ENCODE measurements around the gene SPECC1L.

The SPECC1L gene

DNA sequence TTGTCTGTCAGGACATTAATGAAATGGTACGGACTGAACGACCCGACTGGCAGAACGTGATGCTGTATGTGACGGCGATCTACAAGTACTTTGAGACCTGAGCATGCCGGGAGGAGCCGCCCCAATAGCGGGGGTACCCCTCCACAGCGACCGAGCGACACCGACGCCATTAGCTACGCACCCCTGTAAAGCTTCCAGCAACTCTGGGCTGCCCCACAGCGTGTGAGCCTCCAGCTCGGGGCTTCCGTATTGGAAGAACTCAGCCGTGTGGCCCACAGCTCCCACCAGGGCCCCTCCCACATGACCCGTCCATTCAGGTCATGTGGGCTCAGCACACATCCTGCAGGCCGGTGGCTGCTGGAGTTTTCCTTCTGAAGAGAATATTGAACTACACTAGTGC lies 143.9 kb downstream of the SPECC1L start:
- Mint-ChIP-seq H3K27ac (no peak overlapping the region), H3K27me3 (no peaks in the 10 kb centered on the region), H3K4me3 (no peak overlapping the region), H3K36me3 (peaks cover 4% of the 10 kb centered on the region), H3K9me3 (no peaks in the 10 kb centered on the region), H3K4me1 (peaks cover 8% of the 10 kb centered on the region)
- no peak for DNase-seq
- CTCF ChIA-PET, result no interaction called here

DNA sequence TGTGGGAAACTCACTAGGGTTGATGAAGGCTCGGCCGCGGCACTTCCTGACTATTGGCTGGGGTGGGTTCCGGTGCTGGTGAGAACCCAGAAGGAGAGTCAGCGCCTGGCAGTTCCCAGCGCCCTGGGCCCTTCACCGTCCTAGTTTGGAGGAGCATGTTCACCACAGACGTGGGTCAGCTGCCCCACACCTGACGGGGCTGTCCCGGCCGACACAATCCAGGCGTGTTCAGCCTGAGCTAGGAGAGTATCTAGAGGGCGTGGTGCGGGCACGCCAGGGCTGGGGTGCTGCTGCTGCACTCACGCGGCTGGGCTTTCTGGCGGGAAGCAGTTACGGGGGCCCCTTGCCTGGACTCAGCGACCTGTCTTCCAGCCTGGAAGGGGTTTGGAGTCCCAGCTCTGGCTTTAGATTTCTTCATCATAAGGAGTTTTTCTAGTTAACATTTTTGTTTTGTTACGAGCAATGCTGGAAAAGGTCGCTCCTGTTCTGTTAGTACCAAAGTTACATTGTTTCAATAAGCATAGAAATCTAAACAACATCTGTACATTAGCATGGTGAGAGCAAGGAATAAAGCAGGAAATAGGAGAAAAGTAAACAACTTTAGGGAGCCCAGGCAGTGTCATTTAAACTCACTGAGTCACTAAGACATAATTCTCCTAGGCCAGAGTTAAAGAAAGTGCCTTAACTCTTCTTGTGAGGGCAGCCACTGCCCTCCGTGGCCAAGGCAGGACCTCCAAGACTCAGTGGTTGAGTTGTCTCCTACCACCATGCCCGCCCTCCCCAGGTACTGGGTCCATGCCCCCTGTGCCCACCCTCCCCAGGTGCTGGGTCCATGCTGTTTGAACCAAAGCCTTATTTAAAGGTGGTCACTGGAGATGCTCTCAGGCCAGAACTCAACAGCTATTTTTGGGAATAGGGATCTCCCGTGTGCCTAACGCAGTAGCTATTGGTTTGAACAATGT lies 144.6 kb downstream of the SPECC1L start:
- CTCF ChIA-PET, result interaction anchor here (1.4 kb wide), 1 partner anchor 107 kb away, joined by 4 read pairs; no protein-coding TSS in a partner anchor
- Mint-ChIP-seq H3K36me3 (peaks cover 4% of the 10 kb centered on the region), H3K4me1 (peaks cover 4% of the 10 kb centered on the region), H3K27me3 (no peaks in the 10 kb centered on the region), H3K27ac (peak overlapping the region; percentile 14), H3K9me3 (no peaks in the 10 kb centered on the region), H3K4me3 (no peak overlapping the region)
- DNase-seq, result no peak

DNA sequence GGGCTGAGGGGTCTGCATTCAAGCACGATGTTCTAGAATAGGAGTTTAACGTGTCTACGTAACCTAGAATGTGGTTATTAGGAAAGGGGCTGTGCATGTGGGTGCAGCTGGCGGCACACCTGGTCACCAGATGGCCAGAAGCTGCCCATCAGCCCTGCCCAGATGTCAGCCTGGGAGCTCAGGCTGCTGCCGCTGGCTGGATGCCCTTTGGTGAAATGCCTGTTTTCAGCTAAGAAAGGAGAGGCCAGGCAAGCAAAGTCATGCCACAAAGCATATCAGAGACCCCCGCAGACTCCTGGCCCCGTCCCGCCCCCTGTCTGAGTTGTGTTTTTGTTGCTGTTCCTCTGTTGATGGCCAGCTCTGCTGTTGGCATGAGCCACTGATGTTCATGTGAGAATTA lies 145.5 kb downstream of the SPECC1L start:
- H3K4me3 Mint-ChIP-seq, result no peak overlapping the region
- no peaks in the 10 kb centered on the region for H3K9me3 Mint-ChIP-seq
- no peaks in the 10 kb centered on the region for H3K4me1 Mint-ChIP-seq
- DNase-seq, result no peak
- CTCF ChIA-PET, result interaction anchor here (1.4 to 2.9 kb wide), 2 partner anchors 106 to 110 kb away, joined by 4 to 7 read pairs; no protein-coding TSS in a partner anchor
- no peak overlapping the region for H3K27ac Mint-ChIP-seq
- peaks cover 3% of the 10 kb centered on the region for H3K36me3 Mint-ChIP-seq
- no peaks in the 10 kb centered on the region for H3K27me3 Mint-ChIP-seq

DNA sequence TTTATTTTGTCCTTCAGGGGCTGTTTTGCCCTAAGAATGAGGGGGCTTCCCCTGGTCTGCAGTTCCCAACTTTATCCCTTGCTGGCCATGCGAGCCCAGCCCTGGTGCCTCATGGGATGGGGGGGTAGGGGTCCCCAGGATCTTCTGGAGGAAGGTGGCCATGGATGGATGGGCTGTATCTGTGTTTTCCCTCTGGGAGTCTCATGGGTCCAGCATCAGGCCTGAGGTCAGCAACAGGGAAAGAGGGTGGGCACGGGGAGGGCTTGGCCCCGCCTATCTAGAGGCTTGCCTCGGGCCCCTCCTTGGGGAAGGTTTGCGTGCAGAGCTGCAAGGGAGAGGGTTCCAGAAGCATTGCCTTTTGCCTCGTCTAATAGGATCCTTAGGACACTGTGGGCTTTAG lies 146.0 kb downstream of the SPECC1L start:
- CTCF ChIA-PET, result interaction anchor here (1.4 to 2.9 kb wide), 2 partner anchors 105 to 109 kb away, joined by 4 to 7 read pairs; no protein-coding TSS in a partner anchor
- peaks cover 3% of the 10 kb centered on the region for H3K36me3 Mint-ChIP-seq
- peaks cover 4% of the 10 kb centered on the region for H3K4me1 Mint-ChIP-seq
- peaks cover 4% of the 10 kb centered on the region for H3K27me3 Mint-ChIP-seq
- no peaks in the 10 kb centered on the region for H3K9me3 Mint-ChIP-seq
- DNase-seq, result no peak
- peak overlapping the region; percentile 53 for H3K27ac Mint-ChIP-seq
- H3K4me3 Mint-ChIP-seq, result no peak overlapping the region

DNA sequence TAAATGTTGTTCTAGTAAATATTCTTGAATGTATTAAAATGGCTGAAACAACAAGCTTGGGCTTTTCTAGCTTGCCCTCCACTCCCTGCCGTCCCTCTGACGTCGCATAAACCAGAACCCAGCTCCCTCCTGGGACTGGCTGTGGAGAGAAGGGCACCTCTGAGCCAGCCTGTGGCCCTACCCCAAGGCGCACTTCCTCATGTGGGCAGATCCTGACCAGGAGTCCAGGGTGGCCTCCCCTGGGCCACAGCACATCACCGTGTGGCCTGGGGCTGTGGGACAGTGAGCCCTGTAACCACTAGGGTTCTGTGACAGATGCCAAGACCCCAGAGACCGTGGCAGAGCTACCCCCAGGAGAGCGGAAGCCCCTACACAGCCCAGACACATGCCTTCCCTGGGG lies 146.6 kb downstream of the SPECC1L start:
- Mint-ChIP-seq H3K4me3 (no peak overlapping the region), H3K9me3 (no peaks in the 10 kb centered on the region), H3K27ac (no peak overlapping the region), H3K27me3 (peaks cover 8% of the 10 kb centered on the region), H3K36me3 (peaks cover 3% of the 10 kb centered on the region), H3K4me1 (peaks cover 4% of the 10 kb centered on the region)
- CTCF ChIA-PET, result interaction anchor here (2.9 kb wide), 1 partner anchor 109 kb away, joined by 7 read pairs; no protein-coding TSS in a partner anchor
- DNase-seq, result no peak

DNA sequence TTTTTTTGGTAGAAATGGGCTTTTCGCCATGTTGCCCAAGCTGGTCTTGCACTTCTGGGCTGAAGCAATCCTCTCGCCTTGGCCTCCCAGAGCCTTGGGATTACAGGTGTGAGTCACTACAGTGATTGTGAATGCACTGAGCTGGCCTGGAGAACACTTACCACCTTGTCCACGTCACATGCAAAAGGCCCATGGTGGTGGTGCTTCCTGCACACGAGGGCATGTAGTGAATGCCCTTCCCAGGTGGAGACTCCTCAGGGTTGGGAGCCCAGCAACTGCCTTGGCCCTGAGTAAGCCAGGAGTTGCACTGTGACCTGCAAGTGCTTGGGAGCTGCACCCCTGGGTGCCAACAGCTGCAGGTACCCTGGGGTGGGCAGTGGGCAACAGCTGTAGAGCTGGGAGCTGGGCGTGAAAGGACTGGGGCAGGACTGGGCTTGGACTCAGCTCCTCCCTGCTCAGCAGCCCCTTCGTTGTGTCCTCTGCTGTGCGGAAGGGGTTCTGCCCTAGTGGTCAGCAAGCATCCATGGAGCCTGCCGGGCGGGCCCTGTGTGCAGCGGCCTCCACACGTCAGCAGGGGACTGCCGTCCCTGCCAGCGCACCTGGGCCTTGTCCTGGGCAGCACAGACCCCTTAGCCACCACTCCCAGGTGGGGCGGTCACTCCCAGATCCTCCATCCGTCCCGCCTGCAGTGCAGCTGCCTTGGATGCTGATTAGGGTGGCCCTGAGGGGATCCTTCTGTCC lies 147.4 kb downstream of the SPECC1L start:
- DNase-seq, result no peak
- Mint-ChIP-seq H3K4me1 (peaks cover 7% of the 10 kb centered on the region), H3K27ac (no peak overlapping the region), H3K36me3 (peaks cover 4% of the 10 kb centered on the region), H3K4me3 (no peak overlapping the region), H3K9me3 (no peaks in the 10 kb centered on the region), H3K27me3 (peaks cover 17% of the 10 kb centered on the region)
- CTCF ChIA-PET, result interaction anchor here (1.0 to 2.9 kb wide), 3 partner anchors 104 to 108 kb away, joined by 3 to 7 read pairs (median 7); no protein-coding TSS in a partner anchor

DNA sequence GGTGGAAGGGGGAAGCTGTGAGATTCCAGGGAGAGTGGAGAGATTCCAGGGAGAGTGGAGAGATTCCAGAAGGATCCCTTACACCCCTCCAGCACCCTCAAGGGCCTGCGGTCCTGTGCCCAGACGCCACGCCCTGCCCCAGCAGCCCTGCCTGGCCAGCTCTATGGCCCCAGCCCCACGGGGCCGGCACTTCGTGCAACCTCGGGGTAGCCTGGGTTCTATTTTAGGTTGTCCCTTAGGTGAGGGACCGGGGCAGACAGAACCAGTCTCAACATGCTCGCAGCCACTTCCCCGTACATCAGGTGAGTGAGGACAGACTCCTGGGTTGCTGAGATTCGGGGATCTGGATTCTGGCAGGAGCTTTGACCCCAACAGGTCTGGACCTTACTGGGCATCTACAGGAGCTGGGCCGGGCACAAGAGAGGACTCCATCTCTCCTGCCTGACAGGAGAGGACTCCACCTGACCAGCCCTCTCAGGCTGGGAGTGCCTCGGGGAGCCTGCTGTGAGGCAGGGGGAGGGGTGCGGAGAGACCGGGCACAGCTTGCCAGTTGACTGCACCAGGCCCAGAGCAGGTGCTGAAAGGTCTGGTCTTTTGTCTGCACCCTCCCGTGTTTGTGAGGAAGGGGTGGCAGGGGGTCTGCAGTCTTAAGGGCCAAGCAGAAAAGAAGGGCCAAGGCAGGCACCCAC lies 148.3 kb downstream of the SPECC1L start:
- CTCF ChIA-PET, result interaction anchor here (1.0 to 2.9 kb wide), 3 partner anchors 103 to 107 kb away, joined by 3 to 7 read pairs (median 7); no protein-coding TSS in a partner anchor
- H3K9me3 Mint-ChIP-seq, result no peaks in the 10 kb centered on the region

DNA sequence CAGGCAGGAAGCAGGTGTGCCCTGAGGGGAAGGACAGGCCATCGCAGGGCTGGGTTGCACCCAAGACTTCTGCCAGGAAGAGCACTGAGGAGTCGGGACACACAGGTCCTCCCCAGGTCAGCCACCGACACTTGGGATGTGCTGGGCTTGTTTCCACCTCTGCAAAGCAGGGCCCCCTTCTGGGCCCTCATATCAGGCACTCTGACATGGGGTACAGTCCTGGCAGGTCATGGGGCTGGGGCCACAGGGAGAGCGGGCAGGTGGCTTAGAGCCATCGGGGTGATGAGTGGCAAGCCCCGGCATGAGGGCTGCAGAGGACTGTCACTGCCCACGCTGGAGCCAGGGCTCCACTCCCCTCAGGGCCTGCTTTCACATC lies 148.8 kb downstream of the SPECC1L start:
- peaks cover 9% of the 10 kb centered on the region for H3K4me1 Mint-ChIP-seq
- H3K36me3 Mint-ChIP-seq, result peaks cover 4% of the 10 kb centered on the region
- H3K4me3 Mint-ChIP-seq, result no peak overlapping the region
- peaks cover 21% of the 10 kb centered on the region for H3K27me3 Mint-ChIP-seq
- no peak overlapping the region for H3K27ac Mint-ChIP-seq
- DNase-seq, result no peak
- CTCF ChIA-PET, result no interaction called here
- H3K9me3 Mint-ChIP-seq, result no peaks in the 10 kb centered on the region

More for the DNA sequence above, 148.3 kb downstream of the SPECC1L start:
- DNase-seq, result no peak
- no peak overlapping the region for H3K4me3 Mint-ChIP-seq
- peaks cover 9% of the 10 kb centered on the region for H3K4me1 Mint-ChIP-seq
- peaks cover 21% of the 10 kb centered on the region for H3K27me3 Mint-ChIP-seq
- H3K27ac Mint-ChIP-seq, result no peak overlapping the region
- peaks cover 4% of the 10 kb centered on the region for H3K36me3 Mint-ChIP-seq

DNA sequence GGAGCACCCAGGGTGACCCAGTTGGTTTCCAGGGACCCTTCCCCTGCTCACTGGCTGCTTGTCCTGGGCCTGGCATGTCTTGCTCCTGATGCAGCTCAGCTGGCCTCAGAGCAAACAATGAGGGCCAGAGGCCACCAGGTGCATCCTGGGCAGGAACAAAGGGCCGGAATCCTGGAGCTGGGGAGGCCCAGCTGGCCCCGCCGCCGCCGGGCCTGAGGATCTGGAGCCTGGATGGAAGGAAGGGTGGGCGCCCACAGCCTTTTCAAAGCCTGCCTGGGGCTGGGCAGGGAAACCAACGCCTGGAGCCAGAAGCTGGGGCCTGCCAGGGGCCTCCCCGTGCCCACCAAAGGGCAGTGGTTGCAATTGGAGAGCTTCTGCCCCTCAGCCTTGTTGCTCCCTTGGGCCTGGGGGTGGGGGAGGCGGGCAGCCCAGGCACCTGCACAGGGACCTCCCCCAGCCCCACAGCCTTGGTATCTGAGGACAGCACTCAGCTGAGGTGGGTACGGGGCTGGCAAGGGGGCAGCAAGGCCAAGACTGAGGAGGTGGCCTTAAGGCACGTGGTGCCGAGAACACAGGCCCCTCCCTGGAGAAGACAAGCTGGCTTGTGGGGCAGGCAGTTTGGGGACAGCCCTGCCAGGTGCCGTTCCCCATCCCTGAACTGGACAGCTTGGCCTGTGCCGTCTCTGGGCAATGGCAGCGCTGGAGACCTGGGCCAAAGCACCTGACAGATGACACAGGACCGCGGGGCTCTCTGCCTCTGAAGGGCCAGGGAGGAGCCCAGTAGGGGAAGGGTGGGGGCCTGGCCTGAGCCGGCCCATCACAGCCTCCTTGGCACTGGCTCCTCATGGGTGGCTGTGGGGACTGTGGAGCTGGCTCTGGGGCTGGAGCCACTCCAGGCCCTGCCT lies 149.7 kb downstream of the SPECC1L start:
- no peak overlapping the region for H3K4me3 Mint-ChIP-seq
- H3K36me3 Mint-ChIP-seq, result peaks cover 2% of the 10 kb centered on the region
- H3K4me1 Mint-ChIP-seq, result peaks cover 12% of the 10 kb centered on the region
- DNase-seq, result no peak
- no peaks in the 10 kb centered on the region for H3K9me3 Mint-ChIP-seq
- H3K27ac Mint-ChIP-seq, result no peak overlapping the region
- CTCF ChIA-PET, result interaction anchor here (3.1 to 7.4 kb wide), 3 partner anchors 16 to 104 kb away, joined by 18 to 79 read pairs (median 48); no protein-coding TSS in a partner anchor
- peaks cover 27% of the 10 kb centered on the region for H3K27me3 Mint-ChIP-seq

DNA sequence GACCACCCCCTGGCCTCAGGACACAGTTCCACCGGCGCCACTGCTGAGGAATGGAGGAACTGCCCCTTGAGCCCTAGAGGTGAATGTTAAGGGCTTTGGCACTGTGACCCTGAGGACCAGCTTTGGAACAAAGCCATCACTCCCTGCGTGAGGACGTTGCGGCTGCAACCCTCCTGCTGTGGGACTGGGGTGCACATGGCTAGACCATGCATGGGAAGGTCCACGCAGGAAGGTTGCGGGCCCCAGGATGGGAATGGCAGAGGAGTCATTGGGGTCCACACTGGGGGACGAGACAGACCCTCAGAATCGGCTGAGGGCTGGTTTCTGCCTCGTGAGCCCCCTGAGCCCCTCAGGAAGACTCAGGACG lies 150.3 kb downstream of the SPECC1L start:
- H3K4me1 Mint-ChIP-seq, result peaks cover 18% of the 10 kb centered on the region
- peaks cover 34% of the 10 kb centered on the region for H3K27me3 Mint-ChIP-seq
- H3K27ac Mint-ChIP-seq, result no peak overlapping the region
- peaks cover 1% of the 10 kb centered on the region for H3K36me3 Mint-ChIP-seq
- DNase-seq, result no peak
- no peak overlapping the region for H3K4me3 Mint-ChIP-seq
- H3K9me3 Mint-ChIP-seq, result no peaks in the 10 kb centered on the region
- CTCF ChIA-PET, result interaction anchor here (1.0 to 7.4 kb wide), 5 partner anchors 11 to 103 kb away, joined by 3 to 79 read pairs (median 18); no protein-coding TSS in a partner anchor

DNA sequence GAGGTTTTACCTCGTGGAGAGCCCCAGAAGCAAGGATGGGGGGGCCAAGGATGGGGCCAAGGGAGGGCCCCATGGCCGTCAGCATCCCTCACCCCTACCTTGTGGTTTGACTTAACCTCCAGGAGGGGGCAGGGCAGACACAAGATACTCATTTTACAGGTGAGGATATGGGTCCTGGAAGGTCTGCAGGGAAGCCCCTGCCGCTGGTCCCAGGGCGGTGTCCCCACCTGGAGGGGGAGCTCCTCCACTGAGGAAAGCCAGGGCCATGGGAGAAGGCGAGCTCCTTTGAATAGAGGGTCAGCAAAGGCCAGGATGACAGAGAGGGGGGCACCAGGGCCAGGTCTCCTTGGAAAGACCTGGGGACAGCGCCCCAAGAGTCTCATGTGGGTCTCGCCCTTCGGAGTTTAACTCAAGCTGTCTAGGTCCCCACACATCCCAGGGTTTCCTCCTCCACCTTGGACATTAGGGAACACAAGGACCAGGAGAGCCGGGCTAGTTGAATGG lies 150.8 kb downstream of the SPECC1L start:
- H3K36me3 Mint-ChIP-seq, result peaks cover 1% of the 10 kb centered on the region
- CTCF ChIA-PET, result interaction anchor here (0.7 to 7.4 kb wide), 8 partner anchors 10 to 103 kb away, joined by 3 to 79 read pairs (median 6); no protein-coding TSS in a partner anchor
- H3K4me3 Mint-ChIP-seq, result peak overlapping the region; percentile 46
- H3K4me1 Mint-ChIP-seq, result peaks cover 23% of the 10 kb centered on the region
- peaks cover 39% of the 10 kb centered on the region for H3K27me3 Mint-ChIP-seq
- no peaks in the 10 kb centered on the region for H3K9me3 Mint-ChIP-seq
- H3K27ac Mint-ChIP-seq, result peak overlapping the region; percentile 58
- DNase-seq, result peak; percentile 58

DNA sequence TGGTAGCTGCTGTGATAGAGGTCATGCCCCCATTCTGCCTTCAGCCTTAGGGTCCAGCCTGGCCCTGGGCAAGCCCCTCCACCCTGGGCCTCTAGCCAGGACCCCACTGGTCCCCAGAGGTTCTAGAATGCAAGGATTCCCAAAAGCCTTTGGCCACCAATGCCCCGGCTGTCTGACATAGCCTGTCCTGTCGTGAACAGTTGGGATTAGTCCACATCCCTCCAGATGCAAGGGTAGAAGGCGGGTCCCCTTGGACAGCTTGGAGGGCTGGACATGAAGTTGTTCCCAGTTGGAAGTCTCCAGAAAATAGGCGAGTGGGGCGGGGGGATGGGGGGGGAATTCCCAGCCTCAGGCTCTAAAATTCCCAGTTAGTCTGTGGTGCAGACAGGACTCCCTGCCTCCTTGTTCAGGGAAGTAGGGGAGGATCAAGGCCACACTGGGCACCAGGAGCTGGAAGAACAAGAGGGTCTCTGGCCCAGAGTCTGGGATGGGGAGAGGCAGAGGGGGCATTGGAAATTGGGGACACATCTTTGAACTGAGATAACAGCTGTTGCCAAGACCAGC lies 151.6 kb downstream of the SPECC1L start:
- Mint-ChIP-seq H3K4me3 (peak overlapping the region; percentile 69), H3K27me3 (peaks cover 40% of the 10 kb centered on the region), H3K27ac (peak overlapping the region; percentile 70), H3K9me3 (no peaks in the 10 kb centered on the region), H3K36me3 (peaks cover 1% of the 10 kb centered on the region), H3K4me1 (peaks cover 30% of the 10 kb centered on the region)
- no peak for DNase-seq
- CTCF ChIA-PET, result interaction anchor here (0.7 to 7.4 kb wide), 11 partner anchors 10 to 102 kb away, joined by 3 to 79 read pairs (median 4); no protein-coding TSS in a partner anchor

Measured in activated naive CD4-positive, alpha-beta T cell treated with anti-CD3 and anti-CD28 coated beads, Interleukin-2, amount 10 ng/mL, durations not matched to agents 7 days and 5 days (primary cell).